H4 (cell line): ENCODE data around the gene RFX2. TPM values are rescaled to one million over a fixed set of nuclear protein-coding genes. Genes with fewer than 3 reads are reported as not detected.

Source experiments
- DNase-seq: peaks from one replicate; pipeline ENCODE4 v3.0.0-alpha.2; 2015; ENCODE audit warnings: low spot score
- total RNA-seq: library from RNA; depleted of rRNA; stranded (reverse); fragments of >200 nt; shearing (Covaris generic); gene quantifications from 2 replicates; pipeline ENCODE4 v1.2.3, GENCODE V29; 2014

Gene RFX2
- total RNA-seq, 1 experiment from 2014 or later: 5.7 TPM

- no peak for DNase-seq
These were observed 6.4 kb downstream of the RFX2 start for GRCh38 chr19:6103894-6104293.

GRCh38 chr19:6103217-6103644 is 7.1 kb downstream of the RFX2 start:
- DNase-seq: no peak

DNA sequence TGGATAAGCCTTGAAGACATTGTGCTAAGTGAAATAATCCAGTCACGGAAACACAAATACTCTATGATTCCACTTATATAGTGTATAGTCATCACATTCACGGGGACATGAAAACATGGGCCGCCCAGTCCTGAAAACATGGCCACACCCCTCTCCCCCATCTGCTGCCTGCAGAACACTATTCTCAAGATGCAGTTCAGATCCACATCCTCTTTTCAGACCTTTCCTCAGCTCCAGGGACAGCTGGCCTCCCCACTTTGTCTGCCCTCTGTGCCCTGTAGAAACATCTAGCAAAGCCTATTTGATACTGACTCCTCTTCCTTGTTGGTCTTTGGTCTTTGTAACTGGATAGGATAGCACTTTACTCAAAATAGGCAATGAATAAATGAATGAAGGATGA is 8.3 kb downstream of the RFX2 start:
- no peak for DNase-seq

GRCh38 chr19:6101291-6101825 is 8.9 kb downstream of the RFX2 start:
- DNase-seq: no peak

GRCh38 chr19:6100284-6100915 is 9.9 kb downstream of the RFX2 start:
- DNase-seq: no peak

DNA sequence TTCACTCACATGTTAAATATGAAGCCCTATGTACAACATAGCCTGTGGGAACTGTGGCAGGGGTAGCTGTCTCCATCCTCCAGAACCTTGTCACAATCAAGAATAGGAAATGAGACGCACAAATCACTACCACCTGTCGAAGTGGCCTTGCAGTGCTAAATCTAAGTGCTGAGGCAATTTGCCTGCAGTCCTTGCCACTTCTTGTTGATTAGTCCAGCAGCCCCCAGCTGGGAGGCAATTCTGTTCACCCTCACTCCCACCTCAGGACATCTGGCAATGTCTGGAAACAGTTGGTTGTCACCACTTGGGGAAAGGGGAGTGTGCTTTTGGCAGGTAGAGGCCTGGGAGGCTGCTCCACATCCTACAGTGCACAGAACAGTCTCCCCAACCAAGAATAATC is 10.7 kb downstream of the RFX2 start:
- no peak for DNase-seq

DNA sequence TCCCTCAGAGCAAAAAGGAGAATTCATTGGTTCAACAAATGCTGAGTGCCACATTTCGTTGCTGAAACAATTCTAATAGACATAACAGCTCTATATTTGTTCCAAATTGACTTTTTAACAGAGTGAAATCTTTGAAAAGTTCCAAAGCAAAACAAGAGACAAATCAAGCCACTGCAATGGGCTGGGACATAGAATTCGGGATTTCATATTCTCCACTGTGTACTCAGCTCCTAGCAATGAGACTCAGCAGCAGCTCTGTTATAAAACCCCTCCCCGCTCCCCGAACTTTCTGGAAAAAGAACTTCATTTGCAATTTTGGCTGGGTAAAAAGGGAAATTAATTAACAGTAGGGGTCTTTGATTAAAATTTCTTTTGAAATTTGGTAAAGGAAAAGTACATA is 11.3 kb downstream of the RFX2 start:
- DNase-seq: no peak

GRCh38 chr19:6098574-6098973 is 11.7 kb downstream of the RFX2 start:
- no peak for DNase-seq

DNA sequence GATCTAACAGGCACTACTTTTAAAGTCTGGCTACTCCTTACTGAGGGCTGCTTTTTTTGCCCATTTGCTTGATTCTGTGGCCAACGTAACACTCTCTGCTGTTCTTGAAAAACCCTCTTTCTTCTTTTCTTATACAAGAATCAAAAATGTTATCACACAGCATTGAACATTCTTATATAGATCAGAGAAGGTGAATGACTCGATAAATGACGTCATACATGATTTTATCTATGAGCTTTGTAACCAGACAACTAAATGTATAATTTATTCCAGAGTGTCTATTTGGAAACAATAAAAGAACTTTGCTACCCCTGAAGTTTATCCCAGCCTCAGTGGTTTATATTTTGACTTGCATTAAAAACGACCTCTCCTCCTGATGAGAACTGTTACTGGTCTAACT is 12.4 kb downstream of the RFX2 start:
- no peak for DNase-seq

DNA sequence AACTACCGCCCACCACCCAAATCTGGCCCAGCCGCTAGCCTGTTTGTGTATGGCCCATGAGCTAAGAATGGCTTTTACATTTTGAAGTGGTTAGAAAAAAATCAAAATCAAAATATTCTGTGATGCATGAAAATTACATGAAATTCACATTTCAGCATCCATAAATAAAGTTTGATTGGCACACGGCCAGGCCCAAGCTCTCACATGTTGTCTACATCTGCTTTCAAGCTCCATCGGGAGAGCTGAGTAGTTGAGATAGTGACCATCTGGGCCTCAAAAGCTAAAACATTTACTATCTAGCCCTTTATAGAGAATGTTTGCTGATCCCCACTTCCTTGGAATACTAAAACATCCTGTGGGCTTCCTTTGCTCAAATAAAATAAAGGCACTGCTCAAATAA is 14.5 kb downstream of the RFX2 start:
- DNase-seq: no peak

DNA sequence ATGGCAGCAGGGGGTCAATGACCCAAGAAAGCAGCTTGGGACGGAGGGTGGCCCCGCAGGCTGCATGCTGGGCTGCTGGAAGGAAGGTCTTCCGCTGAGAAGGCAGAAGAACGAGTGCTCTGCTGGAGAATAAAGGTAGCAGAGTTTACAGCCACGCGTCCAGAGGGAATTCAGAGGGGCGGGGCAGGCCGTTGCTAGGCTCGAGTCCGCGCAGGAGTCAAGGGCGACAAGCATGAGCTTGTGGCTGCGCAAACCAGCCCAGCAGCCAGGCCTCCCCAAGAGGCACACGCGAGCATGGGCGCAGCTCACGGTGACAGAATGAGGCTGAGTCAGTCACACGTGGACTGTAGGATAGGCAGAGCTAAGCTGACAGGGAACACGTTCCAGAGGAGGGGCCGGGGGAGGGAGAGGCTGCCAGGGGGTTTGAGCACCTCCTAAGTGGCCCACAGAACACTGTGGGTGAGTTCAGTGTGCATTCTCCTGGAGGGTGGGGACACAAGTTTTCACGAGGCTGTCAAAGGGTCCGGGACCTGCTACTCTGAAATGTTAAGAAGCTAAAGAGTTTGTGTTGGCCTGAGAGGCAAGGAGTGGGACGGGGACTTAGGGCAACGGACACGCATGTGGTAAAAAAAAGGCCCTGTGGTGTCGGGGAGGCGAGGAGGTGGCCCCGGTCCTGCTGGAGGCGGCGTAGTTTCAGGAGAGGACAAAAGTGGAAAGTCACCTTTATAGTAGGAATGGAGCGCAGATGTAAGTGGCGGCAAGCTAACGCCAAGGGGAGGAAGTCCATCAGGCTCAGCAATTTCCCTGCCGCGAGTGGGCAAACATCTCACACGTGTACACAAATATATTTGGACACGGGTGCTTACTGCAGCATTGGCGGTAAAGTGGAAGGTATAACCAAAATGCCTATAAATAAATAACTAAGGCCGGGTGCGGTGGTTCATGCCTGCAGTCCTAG is 17.7 kb downstream of the RFX2 start:
- DNase-seq: peak; percentile 94

GRCh38 chr19:6091771-6092291 is 18.5 kb downstream of the RFX2 start:
- no peak for DNase-seq

- no peak for DNase-seq
These were observed 19.7 kb downstream of the RFX2 start for GRCh38 chr19:6090634-6091033.

GRCh38 chr19:6088602-6089049 is 21.7 kb downstream of the RFX2 start:
- no peak for DNase-seq

DNA sequence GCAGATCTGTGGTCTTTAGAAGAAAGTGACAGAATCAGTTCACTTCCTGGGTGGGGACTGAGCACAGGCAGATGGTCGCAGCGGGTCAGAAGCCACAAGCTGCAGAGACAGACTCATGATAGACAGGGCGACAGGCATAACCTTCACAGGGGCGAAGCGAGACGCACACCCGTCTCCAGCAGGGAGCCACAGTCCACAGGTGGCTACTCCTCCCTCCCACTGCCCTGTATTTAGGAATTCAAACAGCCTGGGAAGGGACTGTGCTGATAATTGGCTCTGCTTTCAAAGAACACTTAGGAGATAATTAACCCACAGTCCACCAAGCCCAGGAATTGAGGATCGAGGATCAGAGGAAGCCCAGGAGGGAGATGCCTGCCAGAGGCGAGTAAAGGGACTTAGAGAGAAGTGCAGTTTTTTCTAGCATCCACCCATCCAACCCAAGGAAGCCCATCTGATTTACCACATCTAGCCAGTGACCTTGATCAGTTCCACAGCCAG is 23.2 kb downstream of the RFX2 start:
- DNase-seq: no peak

GRCh38 chr19:6086068-6086788 is 24.1 kb downstream of the RFX2 start:
- no peak for DNase-seq

- no peak for DNase-seq
These were observed 25.5 kb downstream of the RFX2 start for GRCh38 chr19:6084821-6085220.

DNA sequence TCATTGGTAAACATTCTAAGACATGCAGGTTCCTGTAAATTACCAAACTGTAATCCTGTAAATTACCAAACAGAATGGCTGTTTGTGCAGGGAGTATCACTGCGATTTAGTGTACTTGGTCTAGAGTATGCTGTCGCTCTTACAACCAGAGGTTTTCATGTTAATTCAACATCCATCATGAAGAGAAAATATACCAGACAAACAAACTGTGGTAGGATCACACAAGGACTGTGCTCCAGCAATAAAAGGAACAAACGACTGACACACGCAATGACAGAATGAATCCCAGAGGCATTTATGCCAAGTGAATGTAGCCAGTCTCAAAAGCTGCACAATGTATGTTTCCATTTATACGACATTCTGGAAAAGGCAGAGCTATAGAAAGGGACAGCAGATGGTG is 31.2 kb downstream of the RFX2 start:
- DNase-seq: no peak

DNA sequence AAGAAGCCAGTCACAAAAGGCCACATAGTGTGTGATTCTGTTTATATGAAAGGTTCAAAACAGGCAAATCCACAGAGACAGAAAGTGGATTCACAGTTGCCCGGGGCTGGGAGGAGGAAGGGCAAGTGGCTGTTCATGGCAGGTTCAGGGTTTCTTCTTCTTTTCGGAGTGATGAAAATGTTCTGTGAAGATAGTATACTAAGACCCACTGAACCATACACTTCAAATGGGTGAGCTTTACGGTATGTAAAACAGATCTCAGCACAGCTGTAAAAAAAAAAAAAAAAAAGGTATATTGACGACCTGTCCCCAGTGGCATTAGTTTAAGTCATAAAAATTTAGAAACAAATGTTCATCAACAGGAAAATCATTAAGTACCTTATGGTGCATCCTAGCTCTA is 32.2 kb downstream of the RFX2 start:
- DNase-seq: no peak

GRCh38 chr19:6076675-6077463 is 33.4 kb downstream of the RFX2 start:
- peak; percentile 34 for DNase-seq

DNA sequence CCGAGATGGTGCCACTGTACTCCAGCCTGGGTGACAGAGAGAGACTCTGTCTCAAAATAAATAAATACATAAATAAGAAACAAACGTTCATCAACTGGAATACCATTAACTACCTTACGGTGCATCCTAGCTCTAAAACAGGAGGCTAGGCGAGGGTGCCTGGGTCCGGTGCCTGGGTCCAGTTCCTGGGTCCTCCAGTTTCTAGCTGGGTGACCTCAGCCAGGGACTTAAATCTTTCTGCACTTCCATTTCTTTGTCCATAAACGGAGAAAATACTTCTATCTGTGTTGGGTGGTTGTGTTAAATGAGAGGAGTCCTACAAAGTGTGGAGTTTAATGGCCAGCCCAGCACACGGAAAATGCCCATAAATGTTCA is 34.0 kb downstream of the RFX2 start:
- no peak for DNase-seq
